Upper lobe of right lung (tissue), 1 donor: Measurements from ENCODE around the gene INTS11. TPM values are rescaled to one million over a fixed set of nuclear protein-coding genes. Genes with fewer than 3 reads are reported as not detected.

ENCODE experiments used
- ATAC-seq: fragments of 200-7000 bp; cut with Tn5 transposase; one replicate; pipeline ENCODE4 v1.9.1; 2020; ENCODE audit warnings: mild to moderate bottlenecking, moderate library complexity
- DNase-seq: peaks from one replicate; pipeline ENCODE4 v3.0.0-alpha.2; 2020
- H3K27ac ChIP-seq: fragments of 200-600 bp; one replicate; pipeline ENCODE4 v1.8.0; 2022
- H3K27me3 ChIP-seq: fragments of 200-600 bp; one replicate; pipeline ENCODE4 v1.8.0; 2022; ENCODE audit warnings: mild to moderate bottlenecking
- H3K36me3 ChIP-seq: fragments of 200-600 bp; one replicate; pipeline ENCODE4 v1.8.0; 2022
- H3K4me1 ChIP-seq: fragments of 200-600 bp; one replicate; pipeline ENCODE4 v1.8.0; 2022
- H3K4me3 ChIP-seq: fragments of 200-600 bp; one replicate; pipeline ENCODE4 v1.8.0; 2022; ENCODE audit warnings: mild to moderate bottlenecking
- H3K9me3 ChIP-seq: fragments of 200-600 bp; one replicate; pipeline ENCODE4 v1.8.0; 2022
- intact Hi-C: fragments of 100-400 bp; cut with DNase I; formaldehyde crosslinking; loops from one replicate; pipeline ENCODE4 v1.11.0; 2022
- microRNA-seq: library from miRNA; unstranded; fragments of <30 nt; microRNA quantifications from one replicate; pipeline ENCODE4 v1.2.0, GENCODE V29; 2020; ENCODE audit warnings: borderline microRNAs expressed
- total RNA-seq: library from RNA; stranded (reverse); fragmentation: NEBNext Ultra II Directional; extraction: Animal tissue kit (Norgen Biotek cat#: 25700); gene quantifications from one replicate; pipeline ENCODE4 v1.2.1, GENCODE V29; 2021
- TF ChIP-seq, protein P1 (sequence below): fragments of 200-600 bp; IDR thresholded peaks from one replicate; pipeline ENCODE4 v1.8.0; 2022; ENCODE audit warnings: antibody characterized with exemption
- donor health status: DM: no; HTN: yes; CAD: no; lungs with severe emphysema.

INTS11 gene
- total RNA-seq, 1 donor from 2014 or later: 81.9 TPM

DNA sequence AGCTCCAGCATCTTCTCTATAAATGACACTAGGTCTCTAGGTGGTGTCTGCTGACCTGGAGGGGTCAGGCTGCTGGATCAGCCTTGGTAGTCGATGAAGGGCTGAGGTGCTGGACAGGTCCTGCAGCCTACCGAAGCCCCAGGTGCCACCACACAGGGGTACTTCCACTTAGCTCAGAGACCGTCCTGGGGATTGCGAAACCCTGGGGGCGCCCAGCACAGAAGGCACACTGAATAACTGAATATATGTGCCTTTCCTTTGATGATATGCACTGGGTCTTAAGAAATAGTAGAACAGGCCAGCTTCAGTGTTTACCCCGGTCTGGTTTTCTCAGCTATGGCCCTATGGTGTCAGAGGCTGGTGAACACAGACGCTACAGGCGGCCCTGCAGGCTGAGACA, 61.7 kb downstream of the INTS11 start:
- ATAC-seq (no peak), DNase-seq (no peak)
- no peaks in the 10 kb centered on the region for H3K9me3 ChIP-seq
- peaks cover 9% of the 10 kb centered on the region for H3K4me1 ChIP-seq
- TF ChIP-seq, protein P1, sequence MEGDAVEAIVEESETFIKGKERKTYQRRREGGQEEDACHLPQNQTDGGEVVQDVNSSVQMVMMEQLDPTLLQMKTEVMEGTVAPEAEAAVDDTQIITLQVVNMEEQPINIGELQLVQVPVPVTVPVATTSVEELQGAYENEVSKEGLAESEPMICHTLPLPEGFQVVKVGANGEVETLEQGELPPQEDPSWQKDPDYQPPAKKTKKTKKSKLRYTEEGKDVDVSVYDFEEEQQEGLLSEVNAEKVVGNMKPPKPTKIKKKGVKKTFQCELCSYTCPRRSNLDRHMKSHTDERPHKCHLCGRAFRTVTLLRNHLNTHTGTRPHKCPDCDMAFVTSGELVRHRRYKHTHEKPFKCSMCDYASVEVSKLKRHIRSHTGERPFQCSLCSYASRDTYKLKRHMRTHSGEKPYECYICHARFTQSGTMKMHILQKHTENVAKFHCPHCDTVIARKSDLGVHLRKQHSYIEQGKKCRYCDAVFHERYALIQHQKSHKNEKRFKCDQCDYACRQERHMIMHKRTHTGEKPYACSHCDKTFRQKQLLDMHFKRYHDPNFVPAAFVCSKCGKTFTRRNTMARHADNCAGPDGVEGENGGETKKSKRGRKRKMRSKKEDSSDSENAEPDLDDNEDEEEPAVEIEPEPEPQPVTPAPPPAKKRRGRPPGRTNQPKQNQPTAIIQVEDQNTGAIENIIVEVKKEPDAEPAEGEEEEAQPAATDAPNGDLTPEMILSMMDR: no peak
- H3K27me3 ChIP-seq: no peaks in the 10 kb centered on the region
- H3K27ac ChIP-seq: no peak overlapping the region
- H3K36me3 ChIP-seq: peaks cover 69% of the 10 kb centered on the region
- intact Hi-C loops: no loop called here
- no peak overlapping the region for H3K4me3 ChIP-seq

DNA sequence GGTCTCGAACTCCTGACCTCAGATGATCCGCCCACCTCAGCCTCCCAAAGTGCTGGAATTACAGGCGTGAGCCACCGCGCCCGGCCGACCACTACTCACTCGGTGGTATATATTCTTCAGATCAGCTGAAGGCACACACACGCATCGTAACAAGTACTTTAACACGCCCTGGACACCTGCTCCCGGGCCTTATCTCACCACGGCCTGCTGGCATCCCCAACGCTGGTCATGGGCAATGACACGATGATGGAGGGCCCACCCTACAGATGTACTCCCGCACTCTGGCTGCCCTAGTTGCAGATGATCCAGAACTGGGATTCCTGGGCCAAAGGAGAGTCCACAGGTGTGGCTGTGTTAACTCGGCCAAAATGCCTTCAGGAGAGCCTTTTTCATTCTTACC, 62.4 kb downstream of the INTS11 start:
- Histone ChIP-seq H3K36me3 (peaks cover 65% of the 10 kb centered on the region), H3K4me3 (no peak overlapping the region), H3K9me3 (no peaks in the 10 kb centered on the region), H3K4me1 (peaks cover 9% of the 10 kb centered on the region), H3K27me3 (no peaks in the 10 kb centered on the region), H3K27ac (no peak overlapping the region)
- intact Hi-C loops: no loop called here
- DNase-seq (no peak), ATAC-seq (no peak)
- TF ChIP-seq, protein P1: no peak

Small RNA genes within 50 kb of the gene (microRNA-seq; reads per million reads assigned to microRNA genes)
- gene MIR6726 (0.66 reads per million), gene MIR6727 (not detected), gene MIR6808 (0.50 reads per million)

Other genes with a start within 250 kb of the INTS11 start
- 9.7 TPM for gene C1orf159, start 208.6 kb downstream of the INTS11 start, total RNA-seq
- gene TTLL10, start 150.8 kb downstream of the INTS11 start, total RNA-seq: not detected
- 0.98 TPM for gene TNFRSF18, start 118.1 kb downstream of the INTS11 start, total RNA-seq
- gene TNFRSF4, start 110.5 kb downstream of the INTS11 start, total RNA-seq: 7.7 TPM
- 132 TPM for gene SDF4, start 92.7 kb downstream of the INTS11 start, total RNA-seq
- gene B3GALT6, start 92.4 kb downstream of the INTS11 start, total RNA-seq: 16.7 TPM
- 2.6 TPM for gene C1QTNF12, start 77.9 kb downstream of the INTS11 start, total RNA-seq
- gene UBE2J2, start 50.8 kb downstream of the INTS11 start, total RNA-seq: 52.5 TPM
- gene SCNN1D, start 44.2 kb downstream of the INTS11 start, total RNA-seq: 3.6 TPM
- gene ACAP3, start 16.7 kb downstream of the INTS11 start, total RNA-seq: 55.2 TPM
- 14.2 TPM for gene PUSL1, start 16.1 kb downstream of the INTS11 start, total RNA-seq
- 20.4 TPM for gene CPTP, start 142 bp upstream of the INTS11 start, total RNA-seq
- 0.32 TPM for gene TAS1R3, start 6.6 kb upstream of the INTS11 start, total RNA-seq
- 66.0 TPM for gene DVL1, start 24.8 kb upstream of the INTS11 start, total RNA-seq
- gene MXRA8, start 33.9 kb upstream of the INTS11 start, total RNA-seq: 66.3 TPM
- 92.1 TPM for gene AURKAIP1, start 50.5 kb upstream of the INTS11 start, total RNA-seq
- 165 TPM for gene CCNL2, start 74.7 kb upstream of the INTS11 start, total RNA-seq
- 80.7 TPM for gene MRPL20, start 82.6 kb upstream of the INTS11 start, total RNA-seq
- 21.5 TPM for gene ANKRD65, start 96.6 kb upstream of the INTS11 start, total RNA-seq
- gene VWA1, start 111.0 kb upstream of the INTS11 start, total RNA-seq: 87.4 TPM
- gene ATAD3C, start 125.0 kb upstream of the INTS11 start, total RNA-seq: 10.4 TPM
- gene ATAD3B, start 147.1 kb upstream of the INTS11 start, total RNA-seq: 24.3 TPM
- gene ATAD3A, start 187.5 kb upstream of the INTS11 start, total RNA-seq: 21.9 TPM
- 2.9 TPM for gene TMEM240, start 216.0 kb upstream of the INTS11 start, total RNA-seq